HG03457 (cell line): ENCODE measurements around the gene ITPKC.
A peak's percentile ranks its signal among the peaks of the same experiment; 100 is the strongest.

Experiments
- ATAC-seq: cut with Tn5 transposase; IDR thresholded peaks from one replicate; pipeline ENCODE4 v1.9.1; 2021; ENCODE audit warnings: moderate number of reproducible peaks; ENCODE audit not compliant: unreplicated experiment

Gene ITPKC

GRCh38 chr19:40739030-40739839 lies 22.3 kb downstream of the ITPKC start:
- ATAC-seq: no peak

DNA sequence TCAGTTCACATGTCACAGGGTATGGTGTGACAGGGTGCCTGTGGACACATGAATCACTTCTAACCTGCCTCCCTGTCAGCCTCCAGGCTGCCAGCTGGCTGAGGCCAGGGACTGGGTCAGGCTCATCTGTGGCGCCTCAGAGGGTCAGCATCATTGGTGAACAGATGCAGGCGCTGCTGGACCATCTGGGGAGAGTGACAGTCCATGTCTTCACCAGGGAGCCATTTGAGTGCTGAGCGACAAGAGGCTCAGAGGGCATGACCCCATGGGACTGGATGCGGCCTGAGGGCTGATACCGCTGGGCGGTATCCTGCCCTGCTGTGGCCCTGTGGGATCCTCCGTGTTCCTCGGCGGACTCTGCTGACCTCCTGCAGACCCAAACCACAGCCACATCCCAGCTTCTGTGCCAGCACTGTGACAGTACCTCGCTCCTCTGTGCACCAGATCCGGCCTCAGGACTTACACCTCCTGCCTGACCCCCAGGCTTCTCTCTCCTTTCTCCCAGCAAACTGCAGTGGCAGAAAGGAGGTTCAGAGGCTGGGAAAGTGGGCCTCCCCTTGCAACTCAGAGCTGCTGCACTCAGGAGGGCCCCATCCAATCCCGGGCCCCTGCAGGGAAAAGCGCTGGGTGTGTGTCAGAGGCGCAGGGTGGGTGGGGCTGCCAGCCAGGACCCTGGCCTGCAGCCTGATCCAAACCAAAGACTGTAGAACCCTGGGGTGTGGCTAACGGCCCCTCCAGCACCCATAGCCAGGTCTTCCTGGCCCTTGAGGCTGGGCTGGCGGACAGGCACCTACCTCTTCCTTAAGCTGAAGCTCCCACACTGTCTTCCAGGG lies 23.2 kb downstream of the ITPKC start:
- ATAC-seq: no peak

- ATAC-seq: no peak
These were observed 23.8 kb downstream of the ITPKC start for GRCh38 chr19:40740747-40741146.

- ATAC-seq: no peak
These were observed 24.8 kb downstream of the ITPKC start for GRCh38 chr19:40741527-40742390.

DNA sequence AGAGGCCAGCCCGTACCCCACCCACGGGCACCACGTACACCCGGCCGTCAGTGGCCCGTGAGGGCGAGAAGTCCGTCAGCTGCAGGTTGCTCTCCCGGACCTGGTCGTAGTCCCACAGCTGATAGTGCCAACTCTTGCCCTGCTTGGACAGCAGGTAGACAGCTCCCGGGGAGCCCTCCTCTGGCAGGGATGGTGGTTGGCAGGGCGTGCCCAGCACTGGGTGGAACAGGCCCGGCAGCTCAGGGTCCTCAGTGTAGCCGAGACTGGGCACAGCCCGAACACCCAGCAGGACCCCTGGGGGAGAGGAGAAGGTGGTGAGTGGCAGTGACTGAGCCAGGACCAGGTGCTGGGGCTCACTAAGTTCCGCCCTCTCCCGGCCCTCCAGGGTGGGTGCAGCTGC lies 25.6 kb downstream of the ITPKC start:
- ATAC-seq: no peak

- no peak for ATAC-seq
These were observed 26.0 kb downstream of the ITPKC start for GRCh38 chr19:40742886-40743285.

DNA sequence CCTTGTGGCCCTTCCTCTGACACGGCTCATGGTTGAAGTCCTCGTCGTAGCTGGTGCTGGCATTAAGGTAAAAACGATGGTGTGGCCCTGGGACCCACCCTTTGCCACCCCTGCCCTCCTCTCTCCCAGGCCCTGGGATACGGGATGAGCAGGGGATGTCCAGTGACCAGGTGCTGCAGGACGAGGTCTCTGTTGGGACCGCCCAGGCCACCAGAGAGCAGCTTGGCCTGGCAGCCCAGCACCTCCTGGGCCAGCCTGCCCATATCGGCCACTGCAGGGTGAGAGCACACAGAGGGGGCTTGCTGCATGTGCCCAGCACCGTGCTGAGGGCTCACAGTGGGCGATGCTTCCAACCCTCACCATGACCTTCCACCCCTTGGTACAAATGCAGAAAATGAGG lies 27.0 kb downstream of the ITPKC start:
- no peak for ATAC-seq

- no peak for ATAC-seq
These were observed 27.9 kb downstream of the ITPKC start for GRCh38 chr19:40744554-40745401.

DNA sequence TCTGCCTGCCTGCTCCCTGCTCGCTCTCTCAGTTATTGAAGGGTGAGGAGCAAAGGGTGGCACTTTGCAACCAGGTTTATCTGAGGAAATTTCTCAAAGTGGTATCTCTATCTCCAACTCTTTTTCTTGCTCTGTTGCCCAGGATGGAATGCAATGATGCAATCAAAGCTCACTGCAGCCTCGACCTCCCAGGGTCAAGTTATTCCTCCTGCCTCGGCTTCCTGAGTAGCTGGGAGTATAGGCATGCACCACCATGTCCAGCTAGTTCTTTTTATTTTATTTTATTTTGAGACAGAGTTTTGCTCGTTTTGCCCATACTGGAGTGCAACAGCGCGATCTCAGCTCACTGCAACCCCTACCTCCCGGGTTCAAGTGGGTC lies 28.5 kb downstream of the ITPKC start:
- no peak for ATAC-seq

DNA sequence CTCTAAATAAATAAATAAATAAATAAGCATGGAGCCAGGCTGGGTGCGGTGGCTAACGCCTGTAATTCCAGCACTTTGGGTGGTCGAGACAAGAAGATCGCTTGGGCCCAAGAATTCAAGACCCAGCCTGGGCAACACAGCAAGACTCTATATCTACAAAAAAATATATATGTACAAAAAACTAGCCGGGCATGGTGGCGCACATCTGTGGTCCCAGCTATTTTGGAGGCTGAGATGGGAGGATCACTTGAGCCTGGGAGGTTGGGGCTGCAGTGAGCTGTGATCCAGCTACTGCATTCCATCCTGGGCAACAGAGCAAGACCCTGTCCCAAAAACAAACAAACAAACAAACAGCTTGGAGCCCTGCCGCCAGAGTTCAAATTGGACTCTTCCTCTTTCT lies 30.6 kb downstream of the ITPKC start:
- ATAC-seq: no peak

GRCh38 chr19:40750058-40750873 lies 33.4 kb downstream of the ITPKC start, which contains the start of gene ACTMAP:
TSS of gene ACTMAP (minus strand) at chr19:40750477. CDS start at chr19:40749803, 674 bp downstream.
- peak; percentile 65 for ATAC-seq

DNA sequence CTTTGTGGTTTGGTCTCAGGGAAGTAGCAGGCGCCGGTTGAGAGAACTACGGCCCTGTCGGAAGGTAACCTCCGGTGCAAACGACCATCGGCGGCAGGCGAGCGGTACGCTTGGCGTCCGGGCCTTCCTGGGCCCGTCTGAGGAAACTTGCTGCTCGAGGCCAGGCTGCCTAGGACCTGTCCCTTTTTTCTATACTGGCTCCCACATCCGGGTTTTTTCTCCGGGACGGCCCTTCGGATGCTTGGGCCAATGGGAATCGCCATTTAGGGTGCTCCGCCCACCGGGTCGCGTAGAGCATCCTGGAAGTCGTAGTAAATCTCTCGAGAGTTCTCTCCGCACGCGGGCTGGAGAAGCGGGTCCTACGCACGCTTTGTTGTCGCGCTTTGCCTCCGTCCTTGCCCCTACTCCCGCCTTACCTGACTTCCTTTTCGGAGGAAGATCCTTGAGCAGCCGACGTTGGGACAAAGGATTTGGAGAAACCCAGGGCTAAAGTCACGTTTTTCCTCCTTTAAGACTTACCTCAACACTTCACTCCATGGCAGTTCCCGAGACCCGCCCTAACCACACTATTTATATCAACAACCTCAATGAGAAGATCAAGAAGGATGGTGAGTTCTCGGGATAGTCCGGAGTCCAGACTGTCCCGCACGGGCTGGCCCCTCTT lies 34.1 kb downstream of the ITPKC start, which contains the start of gene SNRPA:
Gene SNRPA (plus strand): TSS at position 330 of the 664 bp plus-strand sequence. CDS start 206 bp downstream, at position 536.
- peak; percentile 43 for ATAC-seq

GRCh38 chr19:40752257-40752781 lies 35.4 kb downstream of the ITPKC start:
- ATAC-seq: no peak

GRCh38 chr19:40754611-40755247 lies 37.8 kb downstream of the ITPKC start:
- ATAC-seq: no peak

DNA sequence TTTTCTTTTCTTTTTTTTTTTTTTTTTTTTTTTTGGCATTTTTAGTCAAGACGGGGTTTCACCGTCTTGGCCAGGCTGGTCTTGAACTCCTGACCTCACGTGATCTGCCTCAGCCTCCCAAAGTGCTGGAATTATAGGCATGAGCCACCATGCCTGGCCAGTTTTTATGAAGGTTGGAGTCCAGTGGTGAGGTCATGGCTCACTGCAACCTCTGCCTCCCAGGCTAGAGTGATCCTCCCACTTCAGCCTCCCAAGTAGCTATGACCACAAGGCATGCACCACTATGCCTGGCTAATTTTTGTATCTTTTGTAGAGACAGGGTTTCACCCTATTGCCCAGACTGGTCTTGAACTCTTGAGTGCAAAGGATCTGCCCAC lies 38.3 kb downstream of the ITPKC start:
- ATAC-seq: no peak

- ATAC-seq: no peak
These were observed 38.9 kb downstream of the ITPKC start for GRCh38 chr19:40755791-40756190.

DNA sequence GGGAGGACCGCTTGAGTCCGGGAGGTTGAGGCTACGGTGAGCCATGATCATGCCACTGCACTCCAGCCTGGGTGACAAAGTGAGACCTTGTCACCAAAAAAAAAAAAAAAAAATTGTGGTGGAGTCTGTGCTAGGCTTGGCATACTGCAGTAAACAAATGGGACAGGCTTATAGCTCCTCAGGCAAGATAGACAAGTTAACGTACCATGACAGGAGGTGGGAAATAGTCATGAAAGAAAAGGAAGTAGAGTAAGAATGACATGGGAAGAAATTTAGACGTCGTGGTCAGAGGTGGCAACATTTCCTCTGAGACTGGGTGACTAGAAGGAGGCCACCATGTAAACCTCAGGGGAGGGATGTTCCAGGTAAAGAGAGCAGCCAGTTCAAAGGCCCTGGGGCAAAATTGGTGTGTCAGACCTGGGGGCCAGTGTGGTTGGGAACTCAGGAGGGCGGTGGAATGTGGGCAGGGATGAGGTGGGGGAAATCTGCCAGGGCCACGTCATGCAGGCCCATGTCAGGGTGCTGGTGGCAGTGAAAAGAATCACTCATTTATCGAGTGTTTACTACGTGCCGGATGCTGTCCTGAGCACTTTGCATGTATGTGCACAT lies 39.7 kb downstream of the ITPKC start:
- no peak for ATAC-seq

- ATAC-seq: no peak
These were observed 41.6 kb downstream of the ITPKC start for GRCh38 chr19:40758491-40758890.
